ENCODE data around the gene MSH5.

- TF ChIP-seq SMC3 (conservative IDR thresholded peaks at IDR 0.05; ENCODE audit: poor library complexity) (no peak), EP300 (conservative IDR thresholded peaks at IDR 0.05; ENCODE audit: poor library complexity, severe bottlenecking) (no peak), CTCF (IDR thresholded peaks at IDR 0.05; ENCODE audit: poor library complexity, severe bottlenecking) (no peak), EZH2 (IDR thresholded peaks at IDR 0.05; ENCODE audit: borderline replicate concordance, insufficient read depth, low read length, poor library complexity, severe bottlenecking) (no peak), POLR2AphosphoS5 (IDR thresholded peaks at IDR 0.05) (no peak), RAD21 (conservative IDR thresholded peaks at IDR 0.05) (no peak), REST (IDR thresholded peaks at IDR 0.05; ENCODE audit: borderline replicate concordance) (no peak), TAF1 (IDR thresholded peaks at IDR 0.05; ENCODE audit: low read depth) (no peak)
Measured at GRCh38 chr6:31758281-31758680, 18.5 kb downstream of the MSH5 start.

Data from neural cell (in vitro differentiated cells).